PC-9 (cell line): Measurements from ENCODE around the gene SPATA4.

Experiments used
- CTCF ChIP-seq: fragments of 200-600 bp; sonication (generic); conservative IDR thresholded peaks from 2 replicates; pipeline ENCODE4 v1.6.1; 2017; ENCODE audit warnings: mixed run types, antibody characterized with exemption, mild to moderate bottlenecking, moderate library complexity
- EZH2 ChIP-seq: fragments of 200-600 bp; sonication (generic); IDR thresholded peaks from 2 replicates; pipeline ENCODE4 v1.8.0; 2017; ENCODE audit warnings: antibody characterized with exemption, low read depth

- no peak for TF ChIP-seq CTCF
- no peak for TF ChIP-seq EZH2
Observed at GRCh38 chr4:176193126-176193525, 2.3 kb downstream of the SPATA4 start.
